ENCODE measurements around the gene SYT8. TPM values are rescaled to one million over a fixed set of nuclear protein-coding genes. Genes with fewer than 3 reads are reported as not detected.

The SYT8 gene
- polyA plus RNA-seq, 1 donor from 2014 or later: not detected

DNA sequence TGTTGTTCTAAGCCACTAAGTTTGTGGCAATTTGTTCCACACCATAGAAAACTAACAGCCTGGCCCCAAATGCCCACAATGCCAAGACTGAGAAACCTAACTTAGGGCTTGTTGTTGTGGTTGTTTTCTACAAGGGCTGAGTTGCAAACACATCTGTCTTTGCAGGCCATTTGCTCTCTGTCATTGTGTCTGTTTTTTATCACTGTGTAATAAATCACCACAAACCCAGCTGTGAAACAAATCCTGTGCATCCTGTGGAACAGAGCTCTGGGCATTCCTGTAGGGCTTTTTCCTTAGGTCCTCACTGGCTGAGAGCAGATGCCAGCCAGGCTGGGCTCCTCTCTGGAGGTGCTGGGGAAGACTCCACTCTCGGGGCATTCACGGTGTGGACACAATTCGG, 15.7 kb upstream of the SYT8 start:
- Histone ChIP-seq H3K4me2 (ENCODE audit: low read length) (no peak overlapping the region), H2AFZ (ENCODE audit: low read depth, low read length) (no peak overlapping the region), H3K9ac (ENCODE audit: low read length) (no peak overlapping the region), H4K20me1 (ENCODE audit: insufficient read depth) (no peaks in the 10 kb centered on the region), H3K27ac (ENCODE audit: low read length) (no peak overlapping the region), H3K79me2 (replicated peaks; ENCODE audit: insufficient read depth, low read length) (no peaks in the 10 kb centered on the region), H3K9me3 (ENCODE audit: low read length) (no peaks in the 10 kb centered on the region), H3K4me3 (ENCODE audit: low read length) (no peak overlapping the region), H3F3A (ENCODE audit: insufficient read depth, low read length, poor library complexity, severe bottlenecking) (no peaks in the 10 kb centered on the region), H3K27me3 (ENCODE audit: insufficient read depth, low read depth, low read length) (no peaks in the 10 kb centered on the region), H3K36me3 (ENCODE audit: insufficient read depth, low read length) (no peaks in the 10 kb centered on the region), H3K9me2 (ENCODE audit: insufficient read depth, low read length) (no peaks in the 10 kb centered on the region)
- TF ChIP-seq EP300 (conservative IDR thresholded peaks at IDR 0.05; ENCODE audit: poor library complexity, severe bottlenecking) (no peak), EZH2 (IDR thresholded peaks at IDR 0.05; ENCODE audit: borderline replicate concordance, insufficient read depth, low read length, poor library complexity, severe bottlenecking) (no peak), SMC3 (conservative IDR thresholded peaks at IDR 0.05; ENCODE audit: poor library complexity) (no peak), MXI1 (conservative IDR thresholded peaks at IDR 0.05; ENCODE audit: poor library complexity, severe bottlenecking) (no peak), RAD21 (conservative IDR thresholded peaks at IDR 0.05) (no peak), TAF1 (IDR thresholded peaks at IDR 0.05; ENCODE audit: low read depth) (no peak), POLR2AphosphoS5 (IDR thresholded peaks at IDR 0.05) (no peak), CTCF (IDR thresholded peaks at IDR 0.05; ENCODE audit: poor library complexity, severe bottlenecking) (no peak)
- TF ChIP-seq, protein P1, sequence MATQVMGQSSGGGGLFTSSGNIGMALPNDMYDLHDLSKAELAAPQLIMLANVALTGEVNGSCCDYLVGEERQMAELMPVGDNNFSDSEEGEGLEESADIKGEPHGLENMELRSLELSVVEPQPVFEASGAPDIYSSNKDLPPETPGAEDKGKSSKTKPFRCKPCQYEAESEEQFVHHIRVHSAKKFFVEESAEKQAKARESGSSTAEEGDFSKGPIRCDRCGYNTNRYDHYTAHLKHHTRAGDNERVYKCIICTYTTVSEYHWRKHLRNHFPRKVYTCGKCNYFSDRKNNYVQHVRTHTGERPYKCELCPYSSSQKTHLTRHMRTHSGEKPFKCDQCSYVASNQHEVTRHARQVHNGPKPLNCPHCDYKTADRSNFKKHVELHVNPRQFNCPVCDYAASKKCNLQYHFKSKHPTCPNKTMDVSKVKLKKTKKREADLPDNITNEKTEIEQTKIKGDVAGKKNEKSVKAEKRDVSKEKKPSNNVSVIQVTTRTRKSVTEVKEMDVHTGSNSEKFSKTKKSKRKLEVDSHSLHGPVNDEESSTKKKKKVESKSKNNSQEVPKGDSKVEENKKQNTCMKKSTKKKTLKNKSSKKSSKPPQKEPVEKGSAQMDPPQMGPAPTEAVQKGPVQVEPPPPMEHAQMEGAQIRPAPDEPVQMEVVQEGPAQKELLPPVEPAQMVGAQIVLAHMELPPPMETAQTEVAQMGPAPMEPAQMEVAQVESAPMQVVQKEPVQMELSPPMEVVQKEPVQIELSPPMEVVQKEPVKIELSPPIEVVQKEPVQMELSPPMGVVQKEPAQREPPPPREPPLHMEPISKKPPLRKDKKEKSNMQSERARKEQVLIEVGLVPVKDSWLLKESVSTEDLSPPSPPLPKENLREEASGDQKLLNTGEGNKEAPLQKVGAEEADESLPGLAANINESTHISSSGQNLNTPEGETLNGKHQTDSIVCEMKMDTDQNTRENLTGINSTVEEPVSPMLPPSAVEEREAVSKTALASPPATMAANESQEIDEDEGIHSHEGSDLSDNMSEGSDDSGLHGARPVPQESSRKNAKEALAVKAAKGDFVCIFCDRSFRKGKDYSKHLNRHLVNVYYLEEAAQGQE (IDR thresholded peaks at IDR 0.05; ENCODE audit: borderline replicate concordance): no peak

DNA sequence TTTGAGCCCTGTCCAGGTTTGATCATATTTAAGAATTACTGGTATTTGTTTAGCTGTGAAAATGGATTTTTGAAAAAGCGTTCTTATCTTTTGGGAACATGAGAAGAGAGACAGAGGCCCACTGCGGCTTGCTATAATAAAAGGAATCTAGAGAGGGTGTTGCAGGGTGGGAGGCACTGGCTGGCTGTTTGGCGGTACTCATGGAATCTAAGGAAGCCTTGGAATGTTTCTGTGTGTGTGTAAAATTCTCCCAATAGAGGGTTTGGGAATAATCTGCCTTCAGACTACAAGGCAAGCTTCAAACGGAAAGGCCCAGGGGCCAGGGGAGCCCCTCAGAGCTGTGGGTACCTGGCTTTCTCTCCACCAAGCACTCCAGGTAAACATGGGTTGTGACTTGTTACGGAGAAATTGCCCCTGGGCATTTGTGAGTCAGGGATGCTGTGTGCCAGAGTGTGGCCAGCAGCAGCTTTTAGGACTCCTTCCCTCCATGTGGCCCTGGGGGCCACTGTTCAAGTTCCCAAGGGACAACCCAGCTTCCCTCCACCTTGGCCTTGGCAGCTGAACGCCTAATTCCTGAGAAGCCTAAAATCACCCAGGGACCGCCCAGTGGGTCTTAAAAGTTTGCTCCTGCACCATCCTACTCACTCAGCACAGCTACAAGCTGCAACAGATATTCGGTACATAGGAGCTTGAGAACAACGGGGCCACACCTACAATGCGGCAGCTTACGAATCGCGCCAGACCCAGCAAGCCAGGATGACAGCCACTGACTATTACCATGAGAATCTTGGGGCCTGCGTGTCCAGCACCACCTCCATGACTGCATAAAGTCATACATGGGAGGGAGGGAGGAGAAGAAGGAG, 14.1 kb upstream of the SYT8 start:
- no peaks in the 10 kb centered on the region for H3F3A ChIP-seq (ENCODE audit: insufficient read depth, low read length, poor library complexity, severe bottlenecking)
- no peaks in the 10 kb centered on the region for H3K79me2 ChIP-seq (replicated peaks; ENCODE audit: insufficient read depth, low read length)
- H3K27ac ChIP-seq (ENCODE audit: low read length): no peak overlapping the region
- no peak overlapping the region for H3K4me3 ChIP-seq (ENCODE audit: low read length)
- H4K20me1 ChIP-seq (ENCODE audit: insufficient read depth): no peaks in the 10 kb centered on the region
- no peak overlapping the region for H3K9ac ChIP-seq (ENCODE audit: low read length)
- no peak overlapping the region for H2AFZ ChIP-seq (ENCODE audit: low read depth, low read length)
- no peaks in the 10 kb centered on the region for H3K9me3 ChIP-seq (ENCODE audit: low read length)
- TF ChIP-seq POLR2AphosphoS5 (IDR thresholded peaks at IDR 0.05): no peak
- TF ChIP-seq SMC3 (conservative IDR thresholded peaks at IDR 0.05; ENCODE audit: poor library complexity): no peak
- no peak for TF ChIP-seq EZH2 (IDR thresholded peaks at IDR 0.05; ENCODE audit: borderline replicate concordance, insufficient read depth, low read length, poor library complexity, severe bottlenecking)
- no peak for TF ChIP-seq TAF1 (IDR thresholded peaks at IDR 0.05; ENCODE audit: low read depth)
- no peak for TF ChIP-seq CTCF (IDR thresholded peaks at IDR 0.05; ENCODE audit: poor library complexity, severe bottlenecking)
- no peak for TF ChIP-seq MXI1 (conservative IDR thresholded peaks at IDR 0.05; ENCODE audit: poor library complexity, severe bottlenecking)
- no peak overlapping the region for H3K4me2 ChIP-seq (ENCODE audit: low read length)
- H3K9me2 ChIP-seq (ENCODE audit: insufficient read depth, low read length): no peaks in the 10 kb centered on the region
- no peaks in the 10 kb centered on the region for H3K36me3 ChIP-seq (ENCODE audit: insufficient read depth, low read length)
- H3K27me3 ChIP-seq (ENCODE audit: insufficient read depth, low read depth, low read length): no peaks in the 10 kb centered on the region

All from neural cell (in vitro differentiated cells).